IMR-90 (cell line): ENCODE results near the gene PRSS56. TPM values are rescaled to one million over a fixed set of nuclear protein-coding genes. Genes with fewer than 3 reads are reported as not detected.

Experiments used
- ATAC-seq: fragments of 200-7000 bp; cut with Tn5 transposase; 2 replicates; pipeline ENCODE4 v1.9.1; 2020; ENCODE audit warnings: low read depth, mild to moderate bottlenecking, moderate library complexity
- BruUV-seq: library from RNA; stranded (reverse); fragments of 400-500 nt; replicated peaks from 2 replicates; lab custom pipeline; 2021; lab: Mats Ljungman, UMichigan
- CTCF ChIA-PET: fragments of 300-600 bp; formaldehyde crosslinking; extraction: SDS; loops from one replicate; lab custom pipeline; 2021; ENCODE audit warnings: antibody characterized with exemption; lab: Yijun Ruan, JAX
- POLR2A ChIA-PET: fragments of 300-600 bp; sonication (Branson Sonifier 250); formaldehyde crosslinking; loops from one replicate; lab custom pipeline; 2022; ENCODE audit warnings: antibody characterized with exemption; ENCODE audit not compliant: unreplicated experiment; lab: Charles Lee
- DNase-seq: peaks from one replicate; pipeline ENCODE4 v3.0.0; 2013
- H2AFZ ChIP-seq: replicated peaks from 2 replicates; pipeline ENCODE3; 2013; ENCODE audit warnings: low read length, mild to moderate bottlenecking; ENCODE audit not compliant: poor library complexity
- H2AK5ac ChIP-seq: 2 replicates; pipeline ENCODE4 v1.6.1; 2013; ENCODE audit warnings: low read depth, low read length, inconsistent platforms
- H2AK9ac ChIP-seq: replicated peaks from 2 replicates; pipeline ENCODE3; 2013; ENCODE audit warnings: mild to moderate bottlenecking, low read depth, low read length, moderate library complexity; ENCODE audit not compliant: poor library complexity
- H2BK120ac ChIP-seq: 2 replicates; pipeline ENCODE4 v1.6.1; 2013; ENCODE audit warnings: low read depth, low read length, inconsistent platforms
- H2BK15ac ChIP-seq: 3 replicates; pipeline ENCODE4 v1.6.1; 2013; ENCODE audit warnings: low read depth, low read length, inconsistent platforms
- H2BK20ac ChIP-seq: 2 replicates; pipeline ENCODE4 v1.6.1; 2013; ENCODE audit warnings: low read depth, mild to moderate bottlenecking, inconsistent platforms, low read length, moderate library complexity
- H2BK5ac ChIP-seq: 2 replicates; pipeline ENCODE4 v1.6.1; 2013; ENCODE audit warnings: mild to moderate bottlenecking, low read depth, low read length, inconsistent platforms; ENCODE audit not compliant: poor library complexity, severe bottlenecking
- H3K14ac ChIP-seq: replicated peaks from 2 replicates; pipeline ENCODE4 v1.6.1; 2013; ENCODE audit warnings: low read depth, low read length, inconsistent platforms
- H3K18ac ChIP-seq: 2 replicates; pipeline ENCODE4 v1.6.1; 2013; ENCODE audit warnings: low read depth, low read length, control low read depth
- H3K23ac ChIP-seq: 2 replicates; pipeline ENCODE4 v1.6.1; 2013; ENCODE audit warnings: low read depth, low read length, inconsistent platforms
- H3K27ac ChIP-seq: 2 replicates; pipeline ENCODE4 v1.5.1; 2013; ENCODE audit warnings: mild to moderate bottlenecking, control low read depth, low read length; ENCODE audit not compliant: insufficient read depth
- H3K27me3 ChIP-seq: 2 replicates; pipeline ENCODE4 v1.6.1; 2013; ENCODE audit warnings: low read length; ENCODE audit not compliant: control insufficient read depth, insufficient read depth
- H3K36me3 ChIP-seq: 2 replicates; pipeline ENCODE4 v1.6.1; 2013; ENCODE audit warnings: low read length, mixed read lengths; ENCODE audit not compliant: control insufficient read depth, insufficient read depth
- H3K4ac ChIP-seq: 2 replicates; pipeline ENCODE4 v1.6.1; 2013; ENCODE audit warnings: low read depth, low read length, inconsistent platforms
- H3K4me1 ChIP-seq: 2 replicates; pipeline ENCODE4 v1.6.1; 2013; ENCODE audit warnings: low read length, mixed read lengths; ENCODE audit not compliant: control insufficient read depth, insufficient read depth
- H3K4me2 ChIP-seq: 2 replicates; pipeline ENCODE4 v1.6.1; 2013; ENCODE audit warnings: low read depth, mild to moderate bottlenecking, control low read depth, low read length, moderate library complexity
- H3K4me3 ChIP-seq: 2 replicates; pipeline ENCODE4 v1.5.1; 2013; ENCODE audit warnings: low read depth, mild to moderate bottlenecking, control low read depth, low read length, moderate library complexity; ENCODE audit not compliant: insufficient read depth
- H3K56ac ChIP-seq: 2 replicates; pipeline ENCODE4 v1.6.1; 2013; ENCODE audit warnings: low read length, inconsistent platforms; ENCODE audit not compliant: insufficient read depth; ENCODE audit errors: extremely low read depth
- H3K79me1 ChIP-seq, 2 experiments: 2 replicates each; pipeline ENCODE4 v1.6.1; 2013; ENCODE audit warnings: low read length in 2 of 2, inconsistent platforms in 1 of 2, low read depth in 1 of 2
- H3K9ac ChIP-seq: 2 replicates; pipeline ENCODE4 v1.6.1; 2013; ENCODE audit warnings: low read depth, low read length, control low read depth
- H3K9me1 ChIP-seq: 2 replicates; pipeline ENCODE4 v1.6.1; 2013; ENCODE audit warnings: low read length, inconsistent platforms; ENCODE audit not compliant: insufficient read depth
- H3K9me3 ChIP-seq: 2 replicates; pipeline ENCODE4 v1.6.1; 2013; ENCODE audit warnings: low read length; ENCODE audit not compliant: control insufficient read depth, insufficient read depth
- H4K20me1 ChIP-seq: 2 replicates; pipeline ENCODE4 v1.6.1; 2013; ENCODE audit warnings: low read length, inconsistent platforms; ENCODE audit not compliant: insufficient read depth
- H4K5ac ChIP-seq: 2 replicates; pipeline ENCODE4 v1.6.1; 2013; ENCODE audit warnings: mild to moderate bottlenecking, low read depth, low read length, control low read depth
- H4K8ac ChIP-seq, 2 experiments: 2 replicates each; pipeline ENCODE4 v1.6.1; 2013; ENCODE audit warnings: low read depth in 2 of 2, low read length in 2 of 2, control low read depth in 1 of 2, inconsistent platforms in 1 of 2
- H4K91ac ChIP-seq: 2 replicates; pipeline ENCODE4 v1.6.1; 2013; ENCODE audit warnings: low read depth, low read length, inconsistent platforms; ENCODE audit not compliant: insufficient read depth
- CTCF ChIP-seq: conservative IDR thresholded peaks from 2 replicates; pipeline ENCODE4 v1.5.1; 2012; ENCODE audit warnings: mild to moderate bottlenecking, low read depth, low read length, improper control_type of control experiment
- NFE2L2 ChIP-seq: fragments of 150-350 bp; IDR thresholded peaks from 2 replicates; pipeline ENCODE4 v1.6.1; 2016; ENCODE audit warnings: low read depth, mild to moderate bottlenecking, low read length
- RAD21 ChIP-seq: IDR thresholded peaks from 2 replicates; pipeline ENCODE4 v1.6.1; 2012; ENCODE audit warnings: low read length, improper control_type of control experiment
- SMC3 ChIP-seq: fragments of 150-350 bp; IDR thresholded peaks from 2 replicates; pipeline ENCODE4 v1.6.1; 2016; ENCODE audit warnings: low read depth, mild to moderate bottlenecking, antibody characterized with exemption, low read length, moderate library complexity
- WGBS, 2 experiments: methylation state at CpG; one replicate each; pipeline versions ENCODE4 v1.1.5 to v1.1.7; 2013; ENCODE audit warnings: missing lambda C conversion rate in 2 of 2; ENCODE audit not compliant: insufficient read length in 1 of 2; ENCODE audit errors: extremely low coverage in 2 of 2; 5-methylcytosine and 5-hydroxymethylcytosine counted together
- dilution Hi-C: fragments of 300-500 bp; cut with HindIII; formaldehyde crosslinking; loops from one replicate; pipeline ENCODE4 v1.14.3; 2018; ENCODE audit warnings: low sequenced_read_pairs; ENCODE audit not compliant: unreplicated experiment
- in situ Hi-C: fragments of 300-500 bp; cut with MboI; formaldehyde crosslinking; loops from 3 replicates; pipeline ENCODE4 v1.14.3; 2019; ENCODE audit warnings: low sequenced_read_pairs, inconsistent platforms, mixed read lengths
- intact Hi-C: fragments of 100-400 bp; cut with micrococcal nuclease; formaldehyde crosslinking; loops from 2 replicates; pipeline ENCODE4 v1.10.0; 2022
- polyA plus RNA-seq, 3 experiments: library from polyadenylated mRNA; depleted of rRNA; stranded (reverse); fragments of >200 nt; gene quantifications; 2 replicates each; pipeline ENCODE4 v1.2.3, GENCODE V29; 2012; ENCODE audit warnings: low replicate concordance in 1 of 3
- total RNA-seq: library from RNA; depleted of rRNA; stranded (reverse); fragments of >200 nt; gene quantifications from 2 replicates; pipeline ENCODE4 v1.2.3, GENCODE V29; 2012

The PRSS56 gene
- total and polyA plus RNA-seq, 2 of the 4 experiments (the other 2 are of a cell fraction), result not detected

- POLR2A ChIA-PET, result interaction anchor here (0.5 kb wide), 1 partner anchor 187 kb away, joined by 3 read pairs; no protein-coding TSS in a partner anchor
- TF ChIP-seq SMC3, result no peak
- no peak for TF ChIP-seq CTCF
- no peak for TF ChIP-seq NFE2L2
- TF ChIP-seq RAD21, result no peak
- intact Hi-C loops, result no loop called here
Observed at GRCh38 chr2:232520489-232520888, 301 bp downstream of the PRSS56 start.

More at GRCh38 chr2:232520489-232520888, 301 bp downstream of the PRSS56 start:
- dilution Hi-C loops (no loop called here), in situ Hi-C loops (no loop called here)
- H4K5ac ChIP-seq, result no peak overlapping the region
- no peaks in the 10 kb centered on the region for H4K20me1 ChIP-seq
- no peaks in the 10 kb centered on the region for H3K36me3 ChIP-seq
- no peak overlapping the region for H2BK15ac ChIP-seq
- no peak overlapping the region for H4K8ac ChIP-seq
- H3K79me1 ChIP-seq, result no peaks in the 10 kb centered on the region
- no peak overlapping the region for H2BK5ac ChIP-seq
- no peak overlapping the region for H3K56ac ChIP-seq
- ATAC-seq, result no peak
- no peak overlapping the region for H2BK20ac ChIP-seq
- no peak for DNase-seq
- no peak overlapping the region for H2AFZ ChIP-seq
- H3K14ac ChIP-seq, result no peak overlapping the region
- H3K18ac ChIP-seq, result no peak overlapping the region
- H3K4me1 ChIP-seq, result no peaks in the 10 kb centered on the region
- CTCF ChIA-PET, result interaction anchor here (1.8 kb wide), 1 partner anchor 74 kb away, joined by 4 read pairs; no protein-coding TSS in a partner anchor
- H2AK5ac ChIP-seq, result no peak overlapping the region
- H3K23ac ChIP-seq, result no peak overlapping the region
- no peaks in the 10 kb centered on the region for H3K9me3 ChIP-seq
- H3K4me3 ChIP-seq, result no peak overlapping the region
- no peak overlapping the region for H4K91ac ChIP-seq
- no peak overlapping the region for H2BK120ac ChIP-seq
- WGBS, 2 experiments, result 74% methylated on average over 5 of the region's 15 CpGs; no CpG with 5 or more reads in 1 of the 2 experiments
- H3K9me1 ChIP-seq, result no peaks in the 10 kb centered on the region
- no peak overlapping the region for H2AK9ac ChIP-seq
- H3K27ac ChIP-seq, result no peak overlapping the region
- H3K4ac ChIP-seq, result no peak overlapping the region
- no peak overlapping the region for H3K4me2 ChIP-seq
- no TSS peak for BruUV-seq
- no peak overlapping the region for H3K9ac ChIP-seq
- peaks cover 76% of the 10 kb centered on the region for H3K27me3 ChIP-seq
